GM12878 (cell line): ENCODE results near the gene SENP5. TPM values are rescaled to one million over a fixed set of nuclear protein-coding genes. Genes with fewer than 3 reads are reported as not detected.

Experiments
- ATAC-seq: fragments of 200-7000 bp; cut with Tn5 transposase; 3 replicates; pipeline ENCODE4 v1.9.1; 2020; ENCODE audit warnings: mild to moderate bottlenecking, moderate library complexity
- BruUV-seq: library from RNA; stranded (reverse); fragments of 400-500 nt; replicated peaks from 2 replicates; lab custom pipeline; 2021; lab: Mats Ljungman, UMichigan
- CTCF ChIA-PET: fragments of 300-600 bp; sonication (Branson Sonifier 250); formaldehyde crosslinking; extraction: SDS; loops from one replicate; lab custom pipeline; 2021; ENCODE audit warnings: inconsistent platforms; lab: Yijun Ruan, JAX
- POLR2A ChIA-PET: fragments of 350-600 bp; formaldehyde crosslinking; extraction: SDS; loops from one replicate; lab custom pipeline; 2021; ENCODE audit warnings: inconsistent platforms; lab: Charles Lee
- RAD21 ChIA-PET: fragments of 300-600 bp; sonication (Branson Sonifier 250); formaldehyde crosslinking; loops from one replicate; lab custom pipeline; 2023; ENCODE audit warnings: antibody characterized with exemption; ENCODE audit not compliant: unreplicated experiment; lab: Charles Lee
- SMC1A ChIA-PET: fragments of 300-600 bp; sonication (Branson Sonifier 250); formaldehyde crosslinking; loops from one replicate; lab custom pipeline; 2023; ENCODE audit not compliant: unreplicated experiment, uncharacterized antibody; lab: Charles Lee
- DNase-seq: peaks from one replicate; pipeline ENCODE4 v3.0.0-alpha.2; 2011; ENCODE audit warnings: low read depth, low spot score
- FAIRE-seq: peaks from 3 replicates; lab custom pipeline; 2011; peaks lifted over from hg19 to GRCh38; lab: Jason Lieb, UNC
- H2AFZ ChIP-seq: 2 replicates; pipeline ENCODE4 v1.6.0; 2011; ENCODE audit warnings: low read depth, low read length, control low read depth; ENCODE audit not compliant: control insufficient read depth
- H3K27ac ChIP-seq: 2 replicates; pipeline ENCODE4 v1.5.1; 2011; ENCODE audit warnings: control low read depth; ENCODE audit not compliant: control insufficient read depth, insufficient read depth
- H3K27me3 ChIP-seq, 2 experiments: replicated peaks in 1 of 2; 2 replicates each; pipeline versions ENCODE4 v1.6.0 to v1.6.1; 2011; ENCODE audit warnings: low read length in 1 of 2; ENCODE audit not compliant: control insufficient read depth in 2 of 2, insufficient read depth in 2 of 2
- H3K36me3 ChIP-seq, 2 experiments: 2 replicates each; pipeline ENCODE4 v1.5.1; 2011; ENCODE audit warnings: low read length in 1 of 2; ENCODE audit not compliant: control insufficient read depth in 2 of 2, insufficient read depth in 2 of 2
- H3K4me1 ChIP-seq: 2 replicates; pipeline ENCODE4 v1.6.1; 2011; ENCODE audit warnings: mild to moderate bottlenecking, low read length, moderate library complexity, mixed read lengths; ENCODE audit not compliant: control insufficient read depth, insufficient read depth
- H3K4me2 ChIP-seq: 2 replicates; pipeline ENCODE4 v1.6.0; 2011; ENCODE audit warnings: control low read depth; ENCODE audit not compliant: control insufficient read depth, insufficient read depth
- H3K4me3 ChIP-seq: fragments of 200-600 bp; sonication (generic); 2 replicates; pipeline ENCODE4 v1.5.1; 2016
- H3K79me2 ChIP-seq: 2 replicates; pipeline ENCODE4 v1.6.0; 2011; ENCODE audit warnings: low read length; ENCODE audit not compliant: control insufficient read depth, insufficient read depth
- H3K9ac ChIP-seq: 2 replicates; pipeline ENCODE4 v1.8.0; 2011; ENCODE audit warnings: low read length, control low read depth, mixed read lengths; ENCODE audit not compliant: control insufficient read depth, insufficient read depth
- H3K9me3 ChIP-seq: replicated peaks from 3 replicates; pipeline ENCODE4 v1.5.1; 2011; ENCODE audit warnings: mild to moderate bottlenecking, low read length; ENCODE audit not compliant: control insufficient read depth, insufficient read depth
- H4K20me1 ChIP-seq: 2 replicates; pipeline ENCODE4 v1.6.0; 2011; ENCODE audit not compliant: control insufficient read depth, insufficient read depth
- BCL3 ChIP-seq: IDR thresholded peaks from 2 replicates; pipeline ENCODE4 v1.6.1; 2011; ENCODE audit warnings: borderline replicate concordance, low read depth, mild to moderate bottlenecking, moderate library complexity, low read length; ENCODE audit not compliant: insufficient read depth, poor library complexity, severe bottlenecking
- BHLHE40 ChIP-seq, 2 experiments: fragments of 450-650 bp in 1 of 2; IDR thresholded peaks; 2 replicates each; pipeline ENCODE4 v1.6.1; 2011 to 2017; ENCODE audit warnings: low read depth in 2 of 2, borderline replicate concordance in 1 of 2, improper control_type of control experiment in 1 of 2, low read length in 1 of 2, mild to moderate bottlenecking in 1 of 2
- CBX3 ChIP-seq: fragments of 200-600 bp; sonication (generic); IDR thresholded peaks from 2 replicates; pipeline ENCODE4 v1.6.1; 2016; ENCODE audit warnings: low read depth, borderline replicate concordance
- ESRRA ChIP-seq: IDR thresholded peaks from 2 replicates; pipeline ENCODE4 v1.6.1; 2012; ENCODE audit warnings: mild to moderate bottlenecking, low read length, improper control_type of control experiment
- ETV6 ChIP-seq, 2 experiments: fragments of 450-650 bp in 1 of 2; IDR thresholded peaks in 1 of 2; conservative IDR thresholded peaks in 1 of 2; 2 replicates each; pipeline ENCODE4 v1.6.1; 2014; ENCODE audit warnings: antibody characterized with exemption in 1 of 2, borderline replicate concordance in 1 of 2, low read depth in 1 of 2, mild to moderate bottlenecking in 1 of 2, moderate library complexity in 1 of 2
- GATAD2B ChIP-seq: fragments of 450-650 bp; conservative IDR thresholded peaks from 2 replicates; pipeline ENCODE4 v1.6.1; 2017; ENCODE audit warnings: low read depth, mild to moderate bottlenecking, moderate library complexity
- HCFC1 ChIP-seq: fragments of 150-350 bp; IDR thresholded peaks from 2 replicates; pipeline ENCODE4 v1.6.1; 2014; ENCODE audit warnings: low read length
- HDGF ChIP-seq: fragments of 450-650 bp; IDR thresholded peaks from 2 replicates; pipeline ENCODE4 v1.6.1; 2016; ENCODE audit warnings: antibody characterized with exemption
- NRF1 ChIP-seq: conservative IDR thresholded peaks from 2 replicates; pipeline ENCODE4 v1.6.1; 2011; ENCODE audit warnings: mild to moderate bottlenecking, low read depth, low read length, improper control_type of control experiment
- RAD21 ChIP-seq: IDR thresholded peaks from 2 replicates; pipeline ENCODE4 v1.6.1; 2011; ENCODE audit warnings: mild to moderate bottlenecking, low read depth, low read length, moderate library complexity; ENCODE audit not compliant: insufficient read depth
- SIN3A ChIP-seq: IDR thresholded peaks from 2 replicates; pipeline ENCODE4 v1.6.1; 2012; ENCODE audit warnings: low read depth, low read length, improper control_type of control experiment
- SUPT20H ChIP-seq: IDR thresholded peaks from 2 replicates; pipeline ENCODE4 v1.6.1; 2011; ENCODE audit warnings: low read depth, mild to moderate bottlenecking, low read length, moderate library complexity, borderline replicate concordance; ENCODE audit not compliant: control insufficient read depth
- TARDBP ChIP-seq: IDR thresholded peaks from 2 replicates; pipeline ENCODE4 v1.6.1; 2016; ENCODE audit warnings: borderline replicate concordance
- TCF12 ChIP-seq: IDR thresholded peaks from 2 replicates; pipeline ENCODE4 v1.6.1; 2011; ENCODE audit warnings: low read depth, mild to moderate bottlenecking, low read length
- YY1 ChIP-seq: IDR thresholded peaks from 2 replicates; pipeline ENCODE4 v1.6.1; 2011; ENCODE audit warnings: low read depth, mild to moderate bottlenecking, low read length
- ZNF622 ChIP-seq: fragments of 450-650 bp; IDR thresholded peaks from 2 replicates; pipeline ENCODE4 v1.6.1; 2017; ENCODE audit warnings: mild to moderate bottlenecking, inconsistent platforms
- WGBS: methylation state at CpG from one replicate; pipeline ENCODE4 v1.1.6; 2016; ENCODE audit warnings: low lambda C conversion rate; ENCODE audit not compliant: insufficient replicate concordance, insufficient coverage; ENCODE audit errors: missing lambda C conversion rate; 5-methylcytosine and 5-hydroxymethylcytosine counted together
- in situ Hi-C: fragments of 300-500 bp; cut with MboI; formaldehyde crosslinking; loops from 9 replicates; pipeline ENCODE4 v1.14.3; 2018; ENCODE audit warnings: mixed read lengths
- intact Hi-C: fragments of 100-400 bp; cut with micrococcal nuclease; formaldehyde crosslinking; loops from one replicate; pipeline ENCODE4 v1.14.2; 2022; ENCODE audit not compliant: unreplicated experiment
- polyA plus RNA-seq, 11 experiments: library from polyadenylated mRNA; depleted of rRNA in 4 of 11; unstranded in 6 of 11; stranded (reverse) in 5 of 11; fragments of >200 nt; fragmentation: Nextera tagmentation in 4 of 11; fragmentation: Illumina TruSeq in 1 of 11; extraction: Ambion mirVana in 4 of 11; extraction: Trizol in 1 of 11; gene quantifications; 1 replicate in 1 of 11; 2 replicates in 10 of 11; pipeline versions ENCODE4 v1.2.1 to v1.2.3, GENCODE V29; 2011 to 2016; ENCODE audit warnings: inconsistent platforms in 2 of 11, missing spikeins in 2 of 11, low read depth in 1 of 11
- total RNA-seq, 4 experiments: library from RNA; depleted of rRNA in 3 of 4; stranded (reverse); fragments of >200 nt in 3 of 4; fragmentation: Illumina TruSeq in 1 of 4; extraction: Trizol in 1 of 4; gene quantifications; 2 replicates each; pipeline versions ENCODE4 v1.2.1 to v1.2.3, GENCODE V29; 2013 to 2021
- TF ChIP-seq, protein P1 (sequence below): fragments of 450-650 bp; formaldehyde crosslinking; IDR thresholded peaks from 2 replicates; pipeline ENCODE4 v1.4.0; 2022; ENCODE audit warnings: mild to moderate bottlenecking, moderate library complexity
- TF ChIP-seq, protein P2 (sequence below): IDR thresholded peaks from 2 replicates; pipeline ENCODE4 v1.6.1; 2012; ENCODE audit warnings: low read depth, low read length, improper control_type of control experiment

Gene SENP5
- total and polyA plus RNA-seq, 10 of the 15 experiments (the other 5 are each of a cell fraction or from before 2014, with no cell fraction given): 6.4 to 28.4 (median 15.6) TPM

DNA sequence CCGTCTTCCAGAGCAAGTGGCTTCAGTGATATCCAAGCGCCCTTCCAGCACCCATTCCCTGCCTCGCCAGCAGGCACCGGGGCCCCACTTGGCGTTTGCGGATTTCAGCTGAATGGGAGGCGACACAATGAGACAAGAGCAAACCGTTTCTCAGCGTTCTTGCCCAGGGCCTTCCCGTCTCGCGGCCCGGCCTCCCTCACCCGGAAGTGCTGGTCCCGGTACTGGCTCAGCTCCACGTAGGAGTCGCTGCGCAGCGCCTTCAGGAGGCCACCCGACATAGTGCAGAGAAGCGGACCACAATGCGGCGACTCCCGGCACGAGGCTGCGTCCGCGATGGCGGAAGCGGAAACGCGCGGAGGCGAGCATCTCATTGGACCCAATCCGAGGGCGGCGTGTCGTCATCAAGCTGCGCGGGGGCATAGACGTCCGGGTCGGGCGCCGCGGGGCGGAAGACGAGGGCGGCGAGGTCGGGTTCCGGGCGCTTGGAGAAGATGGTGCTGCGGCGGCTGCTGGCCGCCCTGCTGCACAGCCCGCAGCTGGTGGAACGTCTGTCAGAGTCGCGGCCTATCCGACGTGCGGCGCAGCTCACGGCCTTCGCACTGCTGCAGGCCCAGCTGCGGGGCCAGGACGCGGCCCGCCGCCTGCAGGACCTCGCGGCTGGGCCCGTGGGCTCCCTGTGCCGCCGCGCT, 74.7 kb downstream of the SENP5 start, which contains the start of gene NCBP2:
TSS of gene NCBP2 (minus strand) at position 303 of the 689 bp plus-strand sequence. CDS start at position 278, 25 bp downstream.
- Histone ChIP-seq H3K4me1 (peaks cover 11% of the 10 kb centered on the region), H2AFZ (peak within 1 kb of the TSS; percentile 77), H3K4me3 (peak within 1 kb of the TSS; percentile 88), H4K20me1 (no peaks in the 10 kb centered on the region), H3K36me3 (peaks cover under 1 to 19% of the 10 kb centered on the region in 2 experiments; a peak in 3 of 4 replicates), H3K9me3 (no peaks in the 10 kb centered on the region), H3K27ac (peak within 1 kb of the TSS; percentile 97), H3K79me2 (peaks cover 64% of the 10 kb centered on the region), H3K4me2 (peak within 1 kb of the TSS; percentile 85), H3K27me3 (no peaks in the 10 kb centered on the region), H3K9ac (peak within 1 kb of the TSS; percentile 91)
- ChIA-PET RAD21 (interaction anchor here (0.9 to 4.4 kb wide), 11 partner anchors 11 to 333 kb away, joined by 3 to 46 read pairs (median 5); partner anchors contain the start of genes PIGZ and SENP5), CTCF (interaction anchor here (0.6 to 5.1 kb wide), 16 partner anchors 12 to 690 kb away, joined by 3 to 39 read pairs (median 4); partner anchors contain the start of gene SENP5), SMC1A (interaction anchor here (1.2 to 5.5 kb wide), 7 partner anchors 10 to 305 kb away, joined by 3 to 38 read pairs (median 4); partner anchors contain the start of gene SENP5), POLR2A (interaction anchor here (0.5 to 4.7 kb wide), 8 partner anchors 11 to 362 kb away, joined by 3 to 40 read pairs (median 5); partner anchors contain the start of genes MELTF, PAK2 and SENP5)
- BruUV-seq: no TSS peak
- FAIRE-seq: peak; percentile 90
- DNase-seq: peak; percentile 95
- ATAC-seq: peak; percentile 92
- whole genome bisulfite sequencing: 1% methylated on average over 63 of the region's 77 CpGs
- intact Hi-C loops (loop anchor here (1.0 to 10.0 kb wide), 5 partner anchors 26 to 300 kb away; partner anchors contain the start of genes CEP19, PIGX, PIGZ and SENP5), in situ Hi-C loops (no loop called here)
- TF ChIP-seq, protein P1, sequence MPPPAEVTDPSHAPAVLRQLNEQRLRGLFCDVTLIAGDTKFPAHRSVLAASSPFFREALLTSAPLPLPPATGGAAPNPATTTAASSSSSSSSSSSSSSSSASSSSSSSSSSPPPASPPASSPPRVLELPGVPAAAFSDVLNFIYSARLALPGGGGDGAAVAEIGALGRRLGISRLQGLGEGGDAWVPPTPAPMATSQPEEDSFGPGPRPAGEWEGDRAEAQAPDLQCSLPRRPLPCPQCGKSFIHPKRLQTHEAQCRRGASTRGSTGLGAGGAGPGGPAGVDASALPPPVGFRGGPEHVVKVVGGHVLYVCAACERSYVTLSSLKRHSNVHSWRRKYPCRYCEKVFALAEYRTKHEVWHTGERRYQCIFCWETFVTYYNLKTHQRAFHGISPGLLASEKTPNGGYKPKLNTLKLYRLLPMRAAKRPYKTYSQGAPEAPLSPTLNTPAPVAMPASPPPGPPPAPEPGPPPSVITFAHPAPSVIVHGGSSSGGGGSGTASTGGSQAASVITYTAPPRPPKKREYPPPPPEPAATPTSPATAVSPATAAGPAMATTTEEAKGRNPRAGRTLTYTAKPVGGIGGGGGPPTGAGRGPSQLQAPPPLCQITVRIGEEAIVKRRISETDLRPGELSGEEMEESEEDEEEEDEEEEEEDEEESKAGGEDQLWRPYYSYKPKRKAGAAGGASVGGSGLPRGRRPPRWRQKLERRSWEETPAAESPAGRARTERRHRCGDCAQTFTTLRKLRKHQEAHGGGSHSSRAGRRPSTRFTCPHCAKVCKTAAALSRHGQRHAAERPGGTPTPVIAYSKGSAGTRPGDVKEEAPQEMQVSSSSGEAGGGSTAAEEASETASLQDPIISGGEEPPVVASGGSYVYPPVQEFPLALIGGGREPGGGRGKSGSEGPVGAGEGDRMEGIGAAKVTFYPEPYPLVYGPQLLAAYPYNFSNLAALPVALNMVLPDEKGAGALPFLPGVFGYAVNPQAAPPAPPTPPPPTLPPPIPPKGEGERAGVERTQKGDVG: no peak
- no peak; the same call in 1 of the 2 replicates for TF ChIP-seq TARDBP
- TF ChIP-seq HCFC1: peak; percentile 84
- TF ChIP-seq GATAD2B: peak; percentile 93
- TF ChIP-seq HDGF: peak; percentile 93
- TF ChIP-seq ESRRA: 0 out of 2 replicates have a peak, but pooled peaks have one; percentile 31
- no peak for TF ChIP-seq CBX3
- peak; percentile 97 to 99 for TF ChIP-seq BHLHE40 (IDR thresholded peaks at IDR 0.05; ENCODE audit: borderline replicate concordance in 1 of 2, low read depth in 2 of 2, low read length in 1 of 2)
- TF ChIP-seq ETV6 (conservative IDR thresholded peaks at IDR 0.05 in 1 of 2, IDR thresholded peaks at IDR 0.05 in 1 of 2; ENCODE audit: borderline replicate concordance in 1 of 2, low read depth in 1 of 2): peak in 1 of 2 experiments; percentile 56; a peak in 1 of 4 replicates
- TF ChIP-seq BCL3: peak; percentile 75
- TF ChIP-seq ZNF622: no peak
- peak; percentile 85 for TF ChIP-seq SIN3A
- TF ChIP-seq, protein P2, sequence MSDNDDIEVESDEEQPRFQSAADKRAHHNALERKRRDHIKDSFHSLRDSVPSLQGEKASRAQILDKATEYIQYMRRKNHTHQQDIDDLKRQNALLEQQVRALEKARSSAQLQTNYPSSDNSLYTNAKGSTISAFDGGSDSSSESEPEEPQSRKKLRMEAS: peak; percentile 99
- TF ChIP-seq SUPT20H: no peak
- TF ChIP-seq TCF12: peak; percentile 74
- TF ChIP-seq YY1: peak; percentile 91
- no peak for TF ChIP-seq NRF1
- TF ChIP-seq RAD21: peak; percentile 55
